ENCODE data around the gene NUP160.
A peak's percentile ranks its signal among the peaks of the same experiment; 100 is the strongest.

NUP160 gene

GRCh38 chr11:47860536-47860935, 12.4 kb upstream of the NUP160 start:
- TF ChIP-seq CTCF (IDR thresholded peaks at IDR 0.05; ENCODE audit: low read depth, low read length), result no peak

GRCh38 chr11:47857892-47858543, 9.9 kb upstream of the NUP160 start:
- TF ChIP-seq CTCF (IDR thresholded peaks at IDR 0.05; ENCODE audit: low read depth, low read length), result no peak
- peak; percentile 64 to 89 for DNase-seq (ENCODE audit: low read depth in 2 of 2)
- no peak overlapping the region for H3K4me3 ChIP-seq (replicated peaks in 1 of 2; ENCODE audit: low read depth in 2 of 2, low read length in 2 of 2)

More at GRCh38 chr11:47860536-47860935, 12.4 kb upstream of the NUP160 start:
- H3K4me3 ChIP-seq (replicated peaks in 1 of 2; ENCODE audit: low read depth in 2 of 2, low read length in 2 of 2), result no peak overlapping the region
- DNase-seq (ENCODE audit: low read depth in 2 of 2), result no peak

GRCh38 chr11:47857485-47857884, 9.3 kb upstream of the NUP160 start:
- no peak overlapping the region for H3K4me3 ChIP-seq (replicated peaks in 1 of 2; ENCODE audit: low read depth in 2 of 2, low read length in 2 of 2)
- no peak for DNase-seq (ENCODE audit: low read depth in 2 of 2)
- TF ChIP-seq CTCF (IDR thresholded peaks at IDR 0.05; ENCODE audit: low read depth, low read length), result no peak

GRCh38 chr11:47856186-47856585, 8.0 kb upstream of the NUP160 start:
- H3K4me3 ChIP-seq (replicated peaks in 1 of 2; ENCODE audit: low read depth in 2 of 2, low read length in 2 of 2), result no peak overlapping the region
- peak in 1 of 2 donors; percentile 17 for DNase-seq (ENCODE audit: low read depth in 2 of 2)
- TF ChIP-seq CTCF (IDR thresholded peaks at IDR 0.05; ENCODE audit: low read depth, low read length), result no peak

- no peak for DNase-seq (ENCODE audit: low read depth in 2 of 2)
- H3K4me3 ChIP-seq (replicated peaks in 1 of 2; ENCODE audit: low read depth in 2 of 2, low read length in 2 of 2), result no peak overlapping the region
- no peak for TF ChIP-seq CTCF (IDR thresholded peaks at IDR 0.05; ENCODE audit: low read depth, low read length)
These were observed 6.5 kb upstream of the NUP160 start for GRCh38 chr11:47854667-47855066.

GRCh38 chr11:47852053-47852452, 3.9 kb upstream of the NUP160 start:
- no peak for TF ChIP-seq CTCF (IDR thresholded peaks at IDR 0.05; ENCODE audit: low read depth, low read length)
- H3K4me3 ChIP-seq (replicated peaks in 1 of 2; ENCODE audit: low read depth in 2 of 2, low read length in 2 of 2), result no peak overlapping the region
- DNase-seq (ENCODE audit: low read depth in 2 of 2), result no peak

GRCh38 chr11:47850337-47850736, 2.2 kb upstream of the NUP160 start:
- no peak for DNase-seq (ENCODE audit: low read depth in 2 of 2)
- H3K4me3 ChIP-seq (replicated peaks in 1 of 2; ENCODE audit: low read depth in 2 of 2, low read length in 2 of 2), result no peak overlapping the region
- TF ChIP-seq CTCF (IDR thresholded peaks at IDR 0.05; ENCODE audit: low read depth, low read length), result no peak

Data from cardiac fibroblast (primary cell).